NB4 (cell line): Measurements from ENCODE around the gene NOC4L.
A peak's percentile ranks its signal among the peaks of the same experiment; 100 is the strongest.

ENCODE experiments used
- DNase-seq: peaks from one replicate; pipeline ENCODE4 v3.0.0; 2010; ENCODE audit warnings: low read depth
- H3K4me3 ChIP-seq: one replicate; pipeline ENCODE4 v1.5.1; 2011; ENCODE audit warnings: mild to moderate bottlenecking, low read depth, low read length, moderate library complexity
- MYC ChIP-seq: IDR thresholded peaks from 2 replicates; pipeline ENCODE4 v1.6.1; 2011; ENCODE audit warnings: low read depth, low read length
- POLR2A ChIP-seq: IDR thresholded peaks from 2 replicates; pipeline ENCODE4 v1.6.1; 2011; ENCODE audit warnings: mild to moderate bottlenecking; ENCODE audit not compliant: insufficient read length; ENCODE audit errors: extremely low read depth
- TF ChIP-seq, protein P1 (sequence below): IDR thresholded peaks from 2 replicates; pipeline ENCODE4 v1.6.1; 2011; ENCODE audit warnings: low read depth, low read length
- TF ChIP-seq, protein P2 (sequence below): IDR thresholded peaks from one replicate; pipeline ENCODE4 v1.5.1; 2012; ENCODE audit warnings: low read depth, low read length

The NOC4L gene

DNA sequence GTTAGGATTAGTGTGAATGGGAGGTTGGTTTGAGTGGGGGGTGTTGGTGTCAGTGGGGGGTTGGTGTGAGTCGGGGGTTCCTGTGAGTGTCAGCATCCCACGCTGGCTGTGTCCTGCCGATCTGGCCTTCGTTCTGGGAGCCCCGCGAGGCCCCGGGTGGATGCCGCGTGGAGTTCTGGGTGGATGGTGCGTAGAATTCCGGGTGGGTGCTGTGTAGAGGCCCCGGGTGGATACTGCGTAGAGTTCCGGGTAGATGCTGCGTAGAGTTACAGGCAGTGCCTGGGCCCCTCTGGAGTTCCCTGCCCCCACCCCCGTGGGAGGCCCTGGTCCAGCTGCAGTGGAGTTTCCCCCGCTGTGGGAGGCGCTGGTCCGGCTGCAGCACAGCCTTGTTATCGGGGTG lies 8.7 kb downstream of the NOC4L start:
- DNase-seq: no peak
- TF ChIP-seq POLR2A: no peak
- TF ChIP-seq, protein P1, sequence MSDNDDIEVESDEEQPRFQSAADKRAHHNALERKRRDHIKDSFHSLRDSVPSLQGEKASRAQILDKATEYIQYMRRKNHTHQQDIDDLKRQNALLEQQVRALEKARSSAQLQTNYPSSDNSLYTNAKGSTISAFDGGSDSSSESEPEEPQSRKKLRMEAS: no peak
- TF ChIP-seq, protein P2, sequence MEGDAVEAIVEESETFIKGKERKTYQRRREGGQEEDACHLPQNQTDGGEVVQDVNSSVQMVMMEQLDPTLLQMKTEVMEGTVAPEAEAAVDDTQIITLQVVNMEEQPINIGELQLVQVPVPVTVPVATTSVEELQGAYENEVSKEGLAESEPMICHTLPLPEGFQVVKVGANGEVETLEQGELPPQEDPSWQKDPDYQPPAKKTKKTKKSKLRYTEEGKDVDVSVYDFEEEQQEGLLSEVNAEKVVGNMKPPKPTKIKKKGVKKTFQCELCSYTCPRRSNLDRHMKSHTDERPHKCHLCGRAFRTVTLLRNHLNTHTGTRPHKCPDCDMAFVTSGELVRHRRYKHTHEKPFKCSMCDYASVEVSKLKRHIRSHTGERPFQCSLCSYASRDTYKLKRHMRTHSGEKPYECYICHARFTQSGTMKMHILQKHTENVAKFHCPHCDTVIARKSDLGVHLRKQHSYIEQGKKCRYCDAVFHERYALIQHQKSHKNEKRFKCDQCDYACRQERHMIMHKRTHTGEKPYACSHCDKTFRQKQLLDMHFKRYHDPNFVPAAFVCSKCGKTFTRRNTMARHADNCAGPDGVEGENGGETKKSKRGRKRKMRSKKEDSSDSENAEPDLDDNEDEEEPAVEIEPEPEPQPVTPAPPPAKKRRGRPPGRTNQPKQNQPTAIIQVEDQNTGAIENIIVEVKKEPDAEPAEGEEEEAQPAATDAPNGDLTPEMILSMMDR: no peak
- no peak overlapping the region for H3K4me3 ChIP-seq

DNA sequence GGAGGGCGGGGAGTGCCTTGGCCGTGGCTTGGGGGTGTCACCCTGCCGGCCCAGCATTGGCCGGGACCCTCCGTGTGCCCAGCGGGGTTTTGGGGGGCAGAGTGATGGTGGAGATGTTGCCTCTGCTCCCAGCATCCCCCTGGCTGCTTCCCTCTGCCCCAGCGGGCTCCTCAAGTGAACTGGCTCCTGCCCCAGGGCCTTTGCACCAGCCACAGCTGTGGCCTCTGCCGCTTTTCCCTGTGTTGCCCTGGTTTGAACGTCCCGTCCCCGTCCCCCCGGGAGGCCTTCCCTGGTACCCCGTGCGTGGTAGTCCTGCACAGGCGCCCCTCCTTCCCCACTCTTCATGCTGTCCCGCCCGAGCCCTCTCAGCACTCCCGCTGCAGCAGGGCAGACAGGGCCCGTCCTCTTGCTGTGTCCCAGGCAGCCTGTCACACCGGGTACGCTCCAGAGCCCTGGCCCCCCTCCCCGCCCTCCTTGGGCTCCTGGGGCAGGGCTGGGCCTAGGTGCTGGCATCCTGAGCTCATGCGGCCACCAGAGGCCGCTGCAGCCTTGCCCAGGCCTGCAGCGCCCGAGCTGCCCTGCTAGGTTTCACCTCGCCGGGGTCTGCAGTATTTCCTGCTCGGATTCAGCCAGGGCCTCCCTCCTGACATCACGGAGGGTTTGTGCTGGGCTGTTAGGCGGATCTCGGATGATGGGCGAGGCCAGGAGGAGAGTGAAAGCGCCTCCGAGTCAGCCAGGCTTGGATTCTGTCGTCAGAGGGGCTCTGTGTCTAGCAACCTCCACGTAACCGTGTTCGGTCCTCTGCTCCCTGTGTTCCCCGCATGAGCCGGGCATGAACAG lies 9.5 kb downstream of the NOC4L start:
- TF ChIP-seq, protein P1: 0 out of 2 replicates have a peak, but pooled peaks have one; percentile 36
- TF ChIP-seq POLR2A: no peak
- TF ChIP-seq, protein P2: peak; percentile 93
- no peak overlapping the region for H3K4me3 ChIP-seq
- DNase-seq: peak; percentile 83

DNA sequence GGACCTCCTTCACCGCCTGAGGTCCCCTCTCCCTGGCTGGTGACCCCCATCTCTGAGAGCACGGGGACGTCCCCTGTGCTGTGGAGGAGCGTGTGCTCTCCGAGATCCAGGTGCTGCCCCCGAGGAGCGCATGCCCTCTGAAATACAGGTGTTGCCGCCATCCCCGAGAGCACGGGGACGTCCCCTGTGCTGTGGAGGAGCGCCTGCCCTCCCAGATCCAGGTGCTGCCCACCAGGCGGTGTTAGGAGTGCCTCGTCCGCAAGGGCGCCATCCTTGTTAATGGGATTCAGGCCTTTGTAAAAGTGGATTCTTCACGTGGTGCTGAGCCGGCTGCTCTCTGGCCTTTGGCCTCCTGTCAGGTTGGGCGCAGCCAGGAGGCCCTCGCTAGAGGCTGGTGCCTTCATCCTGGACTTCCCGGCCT lies 10.1 kb downstream of the NOC4L start:
- TF ChIP-seq, protein P1: no peak
- TF ChIP-seq MYC (no peak), POLR2A (no peak)
- TF ChIP-seq, protein P2: no peak
- DNase-seq: no peak
- no peak overlapping the region for H3K4me3 ChIP-seq

DNA sequence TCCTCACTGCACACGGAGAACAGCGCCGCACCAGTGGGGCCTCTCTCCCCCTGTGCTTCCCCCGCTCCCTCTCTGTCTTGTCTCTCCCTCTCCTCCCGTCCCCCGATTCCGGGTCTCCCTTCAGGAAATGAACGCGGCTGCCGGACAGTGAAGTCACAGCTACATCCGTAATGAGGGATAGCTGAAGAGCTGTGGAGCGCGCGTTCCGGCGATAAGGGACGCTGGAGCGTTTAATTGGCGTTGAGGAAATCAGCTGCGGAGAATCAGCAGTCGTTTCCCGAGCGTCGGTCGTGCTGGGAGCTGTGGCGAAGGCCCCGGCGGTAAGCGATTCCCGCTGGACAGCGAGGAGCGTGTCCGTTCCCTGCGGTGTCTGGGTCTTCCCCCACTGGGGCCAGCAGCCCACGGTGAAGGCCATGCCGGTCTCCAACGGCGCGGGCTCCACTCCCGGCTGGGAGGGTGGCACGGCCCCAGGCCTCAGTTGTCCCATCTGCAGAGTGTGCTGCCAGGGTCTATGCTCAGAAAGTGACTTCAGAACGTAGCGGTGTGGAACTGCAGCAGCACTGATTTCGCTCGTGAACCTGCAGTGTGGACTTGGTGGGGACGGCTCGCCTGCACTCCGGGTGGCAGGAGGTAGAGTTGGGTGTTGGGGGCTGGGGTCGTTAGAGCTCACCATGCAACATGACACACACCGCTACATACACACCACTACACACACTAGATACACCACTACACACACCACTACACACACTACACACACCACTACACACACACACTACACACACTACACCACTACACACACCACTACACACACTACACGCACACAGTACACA lies 10.9 kb downstream of the NOC4L start:
- DNase-seq: no peak
- H3K4me3 ChIP-seq: no peak overlapping the region
- TF ChIP-seq, protein P2: no peak
- TF ChIP-seq POLR2A (no peak), MYC (no peak)
- TF ChIP-seq, protein P1: no peak

DNA sequence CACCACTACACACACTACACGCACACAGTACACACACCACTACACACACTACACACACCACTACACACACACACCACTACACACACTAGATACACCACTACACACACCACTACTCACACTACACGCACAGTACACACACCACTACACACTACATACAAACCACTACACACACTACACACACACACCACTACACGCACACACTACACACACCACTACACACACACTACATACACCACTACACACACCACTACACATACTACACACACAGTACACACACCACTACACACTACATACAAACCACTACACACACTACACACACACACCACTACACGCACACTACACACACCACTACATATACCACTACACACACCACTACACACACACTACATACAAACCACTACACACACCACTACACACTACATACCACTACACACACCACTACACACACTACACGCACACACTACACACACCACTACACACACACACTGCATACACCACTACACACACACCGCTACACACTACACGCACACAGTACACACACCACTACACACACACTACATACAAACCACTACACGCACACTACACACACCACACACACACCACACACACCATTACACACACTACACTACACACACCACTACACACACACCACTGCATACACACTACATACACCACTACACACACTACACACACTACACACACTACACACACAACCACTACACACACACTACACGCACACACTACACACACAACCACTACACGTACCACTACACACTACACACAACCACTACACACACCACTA lies 11.7 kb downstream of the NOC4L start:
- TF ChIP-seq MYC (no peak), POLR2A (no peak)
- TF ChIP-seq, protein P2: no peak
- TF ChIP-seq, protein P1: no peak
- DNase-seq: no peak
- no peak overlapping the region for H3K4me3 ChIP-seq
